Hippocampal formation (tissue), 2 donors: ENCODE results near the gene C16orf92.
A peak's percentile ranks its signal among the peaks of the same experiment; 100 is the strongest.
"Not testable (repeated sequence)": the region's sequence is repeated elsewhere in the genome, so short reads cannot be mapped to it uniquely, and the experiment has no call there.

Experiments
- DNase-seq, 2 donors: peaks; one replicate each; lab custom pipeline; 2025; lab: John Stamatoyannopoulos, UW

Gene C16orf92

DNA sequence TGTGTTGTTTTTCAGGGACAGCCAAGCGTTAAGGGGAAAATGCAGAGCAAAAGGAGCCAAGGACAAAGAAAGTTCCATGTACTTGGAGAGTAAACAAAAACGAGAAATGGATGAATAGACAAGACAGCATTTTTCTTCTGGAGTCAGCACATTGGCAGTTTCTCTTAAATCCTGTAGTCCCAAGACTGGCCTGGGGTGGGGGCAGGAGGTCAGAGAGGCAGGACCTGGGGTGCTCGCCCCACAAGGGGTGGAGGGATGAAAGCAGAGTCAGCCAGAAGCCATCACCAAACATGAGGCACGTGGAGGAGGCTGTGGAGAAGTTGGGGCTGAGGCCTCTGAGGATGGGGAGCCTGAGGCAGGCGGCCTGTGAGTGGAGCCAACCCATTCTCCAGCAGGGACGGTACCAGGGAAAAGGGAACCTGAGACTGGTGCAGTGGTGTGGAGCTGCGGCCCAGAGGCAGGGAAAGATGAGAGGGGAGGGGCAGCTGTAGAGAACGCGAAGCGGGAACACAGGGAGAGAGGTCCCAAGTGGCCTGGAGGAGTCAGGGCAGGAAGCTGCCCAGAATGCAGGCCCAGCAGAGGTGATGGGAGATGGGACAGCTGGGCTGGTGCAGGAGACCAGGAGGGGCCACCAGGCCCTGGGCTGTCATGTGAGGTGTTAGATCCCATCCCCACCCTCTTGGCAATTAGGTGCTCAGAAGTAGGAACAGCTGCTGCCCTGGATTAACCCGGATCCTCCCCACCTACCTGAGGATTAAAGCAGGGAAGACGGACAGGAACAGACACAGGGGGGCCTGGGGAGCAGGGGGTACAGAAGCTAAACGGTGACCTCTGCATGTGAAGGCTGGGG, 4.8 kb downstream of the C16orf92 start:
- no peak for DNase-seq

DNA sequence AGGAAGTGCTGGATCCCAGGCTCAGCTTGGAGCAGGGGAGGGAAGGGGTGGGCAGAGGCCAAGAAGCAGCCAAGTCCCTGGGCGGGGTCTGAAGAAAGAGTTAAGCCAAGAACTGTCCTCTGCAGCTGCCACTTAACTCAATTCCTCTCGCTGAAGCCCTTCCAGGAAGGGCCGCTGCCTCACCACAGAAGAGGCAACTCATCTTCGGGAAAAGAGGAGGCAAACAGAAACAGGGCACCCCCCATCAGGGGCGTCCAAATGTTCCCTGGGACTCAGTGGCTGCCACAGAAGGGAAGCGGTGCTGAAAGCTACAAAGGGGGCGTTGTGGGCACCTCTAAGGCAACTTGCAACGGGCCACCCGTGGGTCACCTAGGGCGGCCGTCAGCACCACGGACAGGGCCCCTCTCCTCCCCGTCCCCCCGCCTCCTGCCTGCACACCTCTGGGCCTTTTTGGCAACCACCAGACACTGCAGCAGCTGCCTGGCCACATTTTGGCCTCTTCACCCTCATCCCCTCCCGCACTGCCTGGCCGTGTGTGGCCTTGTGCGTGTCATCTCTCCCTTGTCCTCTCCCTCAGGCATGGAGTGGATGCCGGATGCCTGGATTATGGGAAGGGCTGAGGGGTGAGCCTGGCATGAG, 5.6 kb downstream of the C16orf92 start:
- no peak for DNase-seq

DNA sequence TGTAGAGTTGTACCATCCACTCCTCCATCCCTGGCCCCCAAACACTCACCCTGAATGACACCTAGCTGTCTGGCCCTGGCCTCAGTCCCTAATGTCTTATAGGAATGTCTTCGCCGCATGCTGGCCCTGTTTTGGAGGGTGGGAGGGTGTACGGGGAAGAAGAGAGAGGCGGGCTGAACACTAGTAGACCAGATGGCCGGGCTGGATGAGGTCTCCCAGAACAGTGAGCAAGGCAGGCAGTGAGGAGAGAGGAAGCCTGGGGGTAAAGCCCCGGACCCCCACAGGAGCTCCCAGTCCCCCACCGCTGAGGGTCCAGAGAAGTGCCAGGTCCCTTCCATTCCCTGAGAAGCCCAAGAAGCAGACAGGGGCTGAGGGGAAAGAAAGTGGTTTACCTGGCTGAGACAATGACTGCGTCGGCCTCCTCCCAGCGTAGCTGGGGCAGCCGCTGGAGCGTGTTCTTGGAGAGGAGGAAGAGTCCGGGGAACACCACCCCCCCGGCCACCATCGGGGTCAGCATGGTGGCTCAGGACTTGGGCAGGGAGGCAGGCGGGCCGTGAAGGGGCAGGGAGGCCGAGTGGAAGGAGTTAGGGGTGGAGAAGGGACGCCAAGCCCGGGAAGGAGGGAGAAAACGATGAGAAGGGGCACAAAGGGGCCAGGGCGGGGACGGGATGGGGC, 7.2 kb downstream of the C16orf92 start:
- no peak for DNase-seq

DNA sequence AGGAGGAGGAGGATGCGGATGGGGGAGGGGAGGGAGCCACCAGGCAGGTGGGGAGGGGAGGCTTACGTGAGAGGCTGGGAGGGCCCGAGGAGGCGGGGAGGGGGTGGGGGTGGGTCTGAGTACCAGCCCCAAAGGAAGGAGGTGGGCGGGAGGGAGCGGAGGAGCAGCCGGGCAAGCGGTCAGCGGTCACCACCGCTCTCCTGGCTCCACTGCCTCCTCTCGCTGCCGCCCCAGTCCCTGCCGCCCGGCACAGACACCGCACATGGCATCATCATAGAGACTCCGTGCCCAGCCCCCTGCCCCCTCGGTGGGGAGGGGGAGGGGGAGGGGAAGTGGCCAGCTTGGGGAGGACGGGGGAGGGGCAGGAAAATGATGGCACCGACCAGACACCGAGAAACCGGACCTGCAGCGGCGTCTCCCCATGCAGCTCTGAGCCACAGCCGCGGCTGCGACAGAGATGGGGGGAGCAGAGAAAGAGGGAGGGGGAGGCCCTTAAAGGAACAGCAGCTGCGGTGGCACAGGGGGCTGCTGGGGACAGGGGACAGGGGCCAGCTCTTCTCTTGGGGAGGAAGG, 7.9 kb downstream of the C16orf92 start, which contains the start of gene TLCD3B:
TSS of gene TLCD3B (minus strand) at position 431 of the 573 bp plus-strand sequence. CDS start 744 bp downstream, outside the sequence.
- no peak for DNase-seq

DNA sequence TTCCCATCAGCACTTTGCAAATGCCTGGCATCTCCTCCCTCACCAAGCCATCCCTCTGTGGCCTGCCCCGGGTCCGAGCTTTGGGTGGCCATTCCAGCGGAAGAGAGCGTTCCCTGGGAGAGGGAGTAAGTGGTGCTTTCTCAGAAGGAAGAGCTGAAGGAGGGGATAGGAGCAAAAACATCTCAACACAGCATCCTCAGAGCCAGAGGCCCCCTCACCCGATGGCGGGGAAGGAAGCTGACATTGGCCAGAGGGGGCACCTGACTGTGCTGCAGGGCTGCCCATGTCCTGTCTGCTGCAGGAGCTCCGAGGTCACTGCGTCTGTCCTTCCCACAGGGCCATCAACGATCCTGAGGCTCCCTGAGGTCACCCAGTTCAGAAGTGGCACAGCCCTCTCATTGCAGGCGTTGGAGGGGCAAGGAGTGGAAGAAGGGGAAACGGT, 8.5 kb downstream of the C16orf92 start:
- DNase-seq, result no peak

- DNase-seq, result peak in 1 of 2 donors; percentile 31
Measured at GRCh38 chr16:30032083-30032819, 9.3 kb downstream of the C16orf92 start.

- no peak for DNase-seq
Measured at GRCh38 chr16:30033270-30033669, 10.3 kb downstream of the C16orf92 start.

DNA sequence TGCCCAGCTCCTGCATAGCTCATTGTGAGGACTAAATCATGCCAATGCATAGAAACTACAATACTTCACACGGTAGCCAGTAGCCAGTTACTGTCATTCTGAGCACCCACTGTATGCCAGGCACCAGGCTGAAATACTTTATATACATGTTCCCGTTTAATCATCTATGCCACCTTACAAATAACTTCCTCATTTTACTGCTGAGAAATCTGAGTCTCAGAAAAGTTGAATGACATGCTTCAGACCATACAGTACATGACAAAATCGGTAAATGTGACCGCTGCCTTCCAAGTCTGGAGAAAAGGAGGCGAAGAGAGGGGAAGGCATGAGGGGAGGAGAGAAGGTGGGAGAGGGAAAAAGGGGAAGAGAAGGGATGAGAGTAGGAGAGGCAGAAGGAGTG, 17.2 kb downstream of the C16orf92 start:
- DNase-seq, result no peak

GRCh38 chr16:30040690-30041089, 17.7 kb downstream of the C16orf92 start:
- not testable (repeated sequence) for DNase-seq

GRCh38 chr16:30041841-30042240, 18.8 kb downstream of the C16orf92 start:
- no peak for DNase-seq

DNA sequence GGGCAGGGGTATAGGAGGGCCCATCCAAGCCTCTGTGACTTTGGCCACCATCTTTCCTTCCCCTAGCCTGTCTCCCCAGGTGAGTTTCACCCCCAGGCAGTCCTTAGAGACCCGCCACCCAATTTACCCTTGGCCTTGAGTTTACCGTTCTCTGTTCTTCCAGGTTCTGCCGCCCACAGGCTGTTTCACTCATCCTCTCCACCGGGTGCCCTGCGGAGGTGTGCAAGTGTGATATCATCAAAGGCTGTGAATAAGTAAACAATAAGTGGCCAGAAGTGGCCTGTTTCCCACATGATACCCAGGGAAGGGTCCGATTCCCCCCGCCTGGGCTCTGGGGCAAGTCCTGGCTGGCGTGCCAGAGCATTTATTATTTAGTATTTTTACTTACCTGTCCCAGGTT, 23.2 kb downstream of the C16orf92 start:
- DNase-seq, result no peak

DNA sequence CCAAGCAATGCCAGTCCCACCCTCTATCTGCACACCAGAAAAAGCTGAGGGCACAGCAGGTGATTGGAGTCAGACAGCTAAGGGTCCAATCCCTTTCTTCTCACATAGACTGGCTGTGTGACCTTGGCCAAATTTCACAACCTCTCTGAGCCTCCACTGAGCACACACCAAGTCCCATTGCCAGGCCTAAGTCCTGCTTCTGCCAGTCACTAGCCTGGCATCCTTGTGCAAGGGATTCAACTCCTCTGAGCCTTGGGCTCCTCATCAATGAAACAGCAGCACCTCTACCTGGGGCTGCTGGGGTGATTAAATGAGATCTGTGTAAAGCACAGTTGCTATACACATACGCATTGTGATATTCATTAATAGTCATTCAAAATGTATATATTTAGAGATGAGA, 23.6 kb downstream of the C16orf92 start:
- no peak for DNase-seq

DNA sequence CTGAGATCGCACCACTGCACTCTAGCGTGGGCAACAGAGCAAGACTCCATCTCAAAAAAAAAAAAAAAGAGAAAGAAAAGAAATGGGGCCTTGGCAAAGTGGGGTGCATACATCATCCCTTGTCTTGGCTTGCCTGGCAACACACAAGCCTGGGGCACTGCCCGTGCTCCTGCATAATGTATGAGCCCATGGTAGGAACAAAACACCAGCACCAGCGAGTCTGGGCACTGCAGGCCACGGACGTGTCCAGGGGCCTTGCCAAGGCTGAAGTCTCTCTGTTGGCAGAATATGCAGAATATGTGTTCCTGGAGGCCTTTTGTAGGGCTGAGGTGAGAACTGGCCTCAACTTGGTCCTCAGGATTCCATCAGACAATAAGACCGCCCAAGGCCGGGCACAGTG, 26.9 kb downstream of the C16orf92 start:
- peak; percentile 45 to 51 for DNase-seq

GRCh38 chr16:30051518-30051917, 28.5 kb downstream of the C16orf92 start:
- DNase-seq, result no peak

DNA sequence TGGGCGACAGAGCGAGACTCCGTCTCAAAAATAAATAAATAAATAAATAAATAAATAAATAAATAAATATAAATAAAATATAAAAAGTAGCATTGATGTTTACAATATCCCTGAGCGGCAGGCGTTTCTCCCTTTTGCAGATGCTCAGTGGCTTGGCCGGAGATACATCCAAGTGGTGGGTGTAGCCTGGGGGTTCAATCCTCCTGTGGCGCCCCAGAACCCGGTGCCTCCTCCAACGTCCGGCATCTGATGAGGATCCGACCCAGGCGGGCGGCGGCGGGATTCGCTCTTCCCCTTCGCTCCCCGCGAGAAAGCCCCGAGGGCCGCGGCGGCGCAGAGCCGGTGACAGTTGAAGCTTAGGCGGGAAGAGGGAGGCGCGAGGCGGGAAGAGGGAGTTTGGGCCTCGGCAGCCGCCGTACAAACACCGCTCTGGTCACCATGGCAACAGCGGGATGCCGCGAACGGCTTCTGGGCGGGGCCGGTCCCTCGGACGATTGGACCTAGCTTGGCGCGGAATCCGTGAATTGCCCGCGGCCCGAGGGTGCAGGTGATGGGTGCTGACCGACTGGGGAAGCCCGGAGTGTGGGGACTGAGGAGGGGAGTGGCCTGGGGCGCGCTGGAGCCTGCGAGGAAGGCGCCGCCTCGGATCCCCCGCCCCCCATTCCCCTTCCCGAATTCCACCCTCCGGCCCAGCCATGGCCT, 29.8 kb downstream of the C16orf92 start:
- peak; percentile 74 to 84 for DNase-seq

GRCh38 chr16:30053376-30054015, 30.5 kb downstream of the C16orf92 start:
- no peak for DNase-seq

- no peak for DNase-seq
Measured at GRCh38 chr16:30054451-30054850, 31.5 kb downstream of the C16orf92 start.

- no peak for DNase-seq
Measured at GRCh38 chr16:30054959-30055553, 32.1 kb downstream of the C16orf92 start.

GRCh38 chr16:30060346-30060745, 37.3 kb downstream of the C16orf92 start:
- no peak for DNase-seq
